RCC 7860 (cell line): Measurements from ENCODE around the gene CYP27B1.
"Not testable (repeated sequence)": the region's sequence is repeated elsewhere in the genome, so short reads cannot be mapped to it uniquely, and the experiment has no call there.

Experiments
- DNase-seq: peaks from one replicate; pipeline ENCODE4 v3.0.0-alpha.2; 2015; ENCODE audit warnings: low spot score
- FAIRE-seq: peaks from 2 replicates; lab custom pipeline; 2012; peaks lifted over from hg19 to GRCh38; lab: Jason Lieb, UNC

CYP27B1 gene

DNA sequence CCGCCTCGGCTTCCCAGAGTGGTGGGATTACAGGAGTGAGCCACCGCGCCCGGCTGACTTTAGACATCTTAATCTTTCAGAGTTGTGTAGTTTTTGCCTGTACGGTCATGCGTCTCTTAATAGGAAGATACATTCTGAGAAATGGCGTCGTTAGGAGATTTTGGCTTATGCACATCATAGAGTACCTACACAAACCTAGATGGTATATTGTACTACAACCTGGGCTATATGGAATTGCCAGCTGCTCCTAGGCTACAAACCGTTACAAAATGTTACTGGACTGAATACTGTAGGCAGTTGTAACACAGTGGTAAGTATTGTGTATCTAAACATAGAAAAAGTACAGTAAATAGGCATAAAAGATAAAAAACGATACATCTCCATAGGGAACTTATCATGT is 17.0 kb upstream of the CYP27B1 start:
- DNase-seq (no peak), FAIRE-seq (no peak)

- no peak for FAIRE-seq
- DNase-seq: no peak
Observed at GRCh38 chr12:57783466-57783801, 16.6 kb upstream of the CYP27B1 start.

GRCh38 chr12:57782608-57783465 is 16.0 kb upstream of the CYP27B1 start, which contains the start of gene TSFM:
TSFM (plus strand) TSS chr12:57782787; CDS start chr12:57782802, 15 bp downstream.
- FAIRE-seq (peak; percentile 20), DNase-seq (peak; percentile 80)

DNA sequence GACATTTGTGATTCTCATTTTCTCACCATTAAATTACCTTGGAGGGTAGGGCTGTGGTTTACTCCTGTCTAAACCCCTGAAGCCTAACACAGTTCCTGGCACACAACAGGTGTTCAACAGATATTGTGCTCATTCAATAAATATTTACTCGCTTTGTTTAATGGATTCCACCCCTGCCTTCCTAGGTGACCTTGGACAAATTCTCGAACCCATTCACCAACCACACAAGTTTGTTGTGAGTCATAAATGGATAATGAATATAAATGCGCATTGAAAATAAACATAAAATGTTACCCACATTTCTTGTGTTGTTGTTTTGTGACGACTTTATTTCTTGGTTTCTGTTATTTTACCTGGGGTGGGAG is 15.3 kb upstream of the CYP27B1 start:
- no peak for FAIRE-seq
- DNase-seq: no peak

DNA sequence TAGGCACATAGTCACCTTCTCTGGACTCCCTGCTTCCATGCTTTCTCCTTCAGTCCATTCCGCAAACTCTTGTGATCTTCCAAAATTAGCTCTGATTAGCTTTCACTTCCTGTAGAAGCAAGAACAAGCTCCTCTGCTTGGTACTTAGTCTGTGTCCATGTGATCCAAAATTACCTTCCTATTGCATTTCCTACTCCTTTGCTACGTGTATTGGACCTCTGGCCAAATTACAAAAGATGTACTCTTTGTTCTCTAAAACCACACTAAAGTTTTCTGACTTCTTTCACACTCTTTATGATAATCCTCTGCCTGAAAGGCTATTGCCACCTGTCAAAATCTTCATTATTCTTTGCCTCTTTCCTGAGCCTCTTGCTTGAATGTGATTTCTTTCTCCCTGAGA is 14.9 kb upstream of the CYP27B1 start:
- DNase-seq (no peak), FAIRE-seq (no peak)

- FAIRE-seq (no peak), DNase-seq (no peak)
Observed at GRCh38 chr12:57781244-57781643, 14.4 kb upstream of the CYP27B1 start.

- FAIRE-seq: no peak
- no peak for DNase-seq
Observed at GRCh38 chr12:57780284-57780897, 13.5 kb upstream of the CYP27B1 start.

GRCh38 chr12:57779736-57780135 is 12.9 kb upstream of the CYP27B1 start:
- DNase-seq (peak; percentile 5), FAIRE-seq (no peak)

DNA sequence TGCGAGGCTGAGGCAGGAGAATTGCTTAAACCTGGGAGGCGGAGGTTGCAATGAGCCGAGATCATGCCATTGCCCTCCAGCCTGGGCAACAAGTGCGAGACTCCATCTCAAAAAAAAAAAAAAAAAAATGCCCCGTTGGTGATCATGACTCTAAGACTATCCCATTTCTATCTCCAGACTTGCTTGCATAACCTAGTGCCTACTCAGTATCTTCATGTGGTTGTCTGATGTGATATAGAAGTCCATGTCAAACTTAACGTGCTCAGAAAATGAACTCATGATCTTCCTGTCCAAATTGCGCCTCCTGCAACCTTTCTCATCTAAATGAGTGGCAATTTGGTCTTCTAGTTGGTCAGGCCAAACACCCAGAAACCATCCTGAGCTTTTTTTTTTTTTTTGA is 11.0 kb upstream of the CYP27B1 start:
- no peak for DNase-seq
- FAIRE-seq: no peak

DNA sequence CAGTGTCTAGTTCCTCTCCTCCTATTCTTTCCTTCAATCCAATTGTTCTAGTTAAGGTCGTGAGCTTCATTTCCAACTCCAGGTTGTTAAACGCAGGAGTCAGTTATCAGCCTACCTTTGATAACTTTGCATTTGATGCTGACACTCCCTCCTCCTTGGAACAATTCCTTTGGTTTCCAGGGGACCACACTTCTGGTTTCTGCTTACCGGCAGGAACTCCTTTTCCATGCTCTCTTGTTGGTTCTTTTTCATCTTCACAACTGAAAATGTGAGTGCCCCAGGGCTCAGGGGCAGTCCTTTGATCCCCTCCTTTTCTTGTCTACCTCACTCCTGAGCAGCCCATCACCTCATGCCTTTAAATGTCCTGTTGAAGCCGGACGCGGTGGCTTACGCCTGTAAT is 10.5 kb upstream of the CYP27B1 start:
- no peak for FAIRE-seq

GRCh38 chr12:57776247-57776587 is 9.3 kb upstream of the CYP27B1 start:
- DNase-seq (no peak), FAIRE-seq (no peak)

More for the DNA sequence above, 10.5 kb upstream of the CYP27B1 start:
- DNase-seq: no peak

GRCh38 chr12:57775563-57776246 is 8.8 kb upstream of the CYP27B1 start:
- FAIRE-seq: no peak
- no peak for DNase-seq

GRCh38 chr12:57775044-57775443 is 8.2 kb upstream of the CYP27B1 start:
- no peak for FAIRE-seq
- DNase-seq: no peak

- FAIRE-seq, DNase-seq: not testable (repeated sequence)
Observed at GRCh38 chr12:57774634-57775033, 7.8 kb upstream of the CYP27B1 start.

DNA sequence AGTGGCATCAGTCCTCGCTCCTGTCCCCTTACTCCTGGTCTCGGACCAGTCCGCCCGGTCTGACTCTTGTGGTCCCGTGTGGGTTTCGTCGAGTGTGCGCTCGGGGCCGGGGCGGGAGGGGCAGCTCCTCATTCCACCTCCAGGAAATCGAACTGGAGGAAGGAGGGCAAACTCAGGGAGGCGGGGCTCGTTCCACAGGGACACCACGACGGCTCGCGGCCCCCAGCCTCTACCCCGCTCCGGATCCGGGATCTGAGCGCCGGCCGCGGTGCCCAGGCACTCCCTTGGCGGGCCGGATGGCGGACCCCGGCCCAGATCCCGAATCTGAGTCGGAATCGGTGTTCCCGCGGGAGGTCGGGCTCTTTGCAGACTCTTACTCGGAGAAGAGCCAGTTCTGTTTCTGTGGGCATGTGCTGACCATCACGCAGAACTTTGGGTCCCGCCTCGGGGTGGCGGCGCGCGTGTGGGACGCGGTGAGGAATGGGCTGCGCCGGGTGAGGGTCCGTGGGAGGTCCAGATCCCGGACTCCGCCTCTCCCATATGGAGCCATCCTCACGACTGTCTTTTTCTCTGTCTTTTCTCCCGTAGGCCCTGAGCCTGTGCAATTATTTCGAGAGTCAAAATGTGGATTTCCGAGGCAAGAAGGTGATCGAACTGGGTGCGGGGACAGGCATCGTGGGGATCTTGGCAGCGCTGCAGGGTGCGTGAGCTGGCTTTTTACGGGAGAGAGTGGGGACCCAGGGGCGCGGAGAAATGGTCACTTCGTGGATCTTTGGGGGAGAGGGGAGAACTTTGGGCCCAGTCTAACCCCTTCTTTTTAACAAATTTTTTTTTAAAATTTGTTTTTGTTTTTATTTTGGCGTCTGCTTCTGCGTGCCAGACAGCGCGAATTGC is 5.8 kb upstream of the CYP27B1 start, which contains the start of gene EEF1AKMT3:
Gene EEF1AKMT3, plus strand, starts transcription at position 186 of the 894 bp plus-strand sequence. Its CDS starts 111 bp downstream, at position 297.
- DNase-seq: peak; percentile 47
- no peak for FAIRE-seq

- FAIRE-seq (no peak), DNase-seq (peak; percentile 87)
Observed at GRCh38 chr12:57771873-57772428, 5.1 kb upstream of the CYP27B1 start, which contains the start of gene METTL1. METTL1 (minus strand) TSS chr12:57772105; CDS start chr12:57772083, 22 bp downstream.

DNA sequence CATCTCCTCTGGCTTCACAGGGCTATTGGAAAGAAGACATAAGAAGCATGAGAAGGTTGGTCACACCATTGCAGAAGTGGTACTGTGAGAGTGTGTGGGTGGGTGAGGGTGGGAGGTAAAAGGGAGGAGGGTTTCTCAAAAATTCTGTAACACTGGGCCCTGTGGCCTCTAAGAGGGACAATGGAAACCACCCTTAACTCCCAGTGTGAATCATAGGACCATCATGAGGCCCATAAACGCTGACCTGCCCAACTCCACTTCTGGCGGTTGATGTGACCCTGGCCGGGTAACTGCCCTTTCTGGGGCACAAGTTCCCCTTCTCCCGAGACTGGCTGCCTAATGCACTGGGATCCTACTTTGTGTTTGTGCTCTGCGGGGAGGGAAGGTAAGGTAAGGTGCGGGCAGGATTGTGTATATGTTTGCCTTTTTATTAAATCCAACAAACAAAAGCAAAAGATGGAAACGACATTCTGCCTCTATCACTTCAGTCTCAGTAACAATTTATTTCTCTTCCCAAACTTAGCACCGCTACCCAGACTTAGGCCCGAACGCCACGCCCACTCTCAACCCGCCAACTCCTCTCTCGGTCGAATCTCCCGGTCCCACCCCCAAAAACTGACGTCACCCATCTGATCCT is 4.5 kb upstream of the CYP27B1 start:
- FAIRE-seq: no peak
- DNase-seq: peak; percentile 66

GRCh38 chr12:57770734-57771133 is 3.9 kb upstream of the CYP27B1 start:
- FAIRE-seq (no peak), DNase-seq (peak; percentile 17)

- FAIRE-seq: no peak
Observed at GRCh38 chr12:57769594-57769993, 2.7 kb upstream of the CYP27B1 start.

DNA sequence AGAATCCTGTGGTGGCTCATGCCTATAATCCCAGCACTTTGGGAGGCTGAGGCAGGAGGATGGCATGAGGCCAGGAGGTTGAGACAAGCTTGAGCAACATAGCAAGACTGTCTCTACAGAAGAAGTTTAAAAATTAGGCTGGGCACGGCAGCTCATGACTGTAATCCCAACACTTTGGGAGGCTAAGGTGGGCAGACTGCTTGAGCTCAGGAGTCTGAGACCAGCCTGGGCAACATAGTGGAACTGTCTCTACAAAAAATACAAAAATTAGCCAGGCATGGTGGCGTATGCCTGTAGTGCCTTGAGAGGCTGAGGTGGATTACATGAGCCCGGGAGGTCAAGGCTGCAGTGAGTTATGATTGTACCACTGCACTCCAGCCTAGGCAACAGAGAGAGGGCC is 998 bp upstream of the CYP27B1 start:
- FAIRE-seq: no peak
- no peak for DNase-seq

More at GRCh38 chr12:57769594-57769993, 2.7 kb upstream of the CYP27B1 start:
- no peak for DNase-seq
